DMS153 (cell line): ENCODE measurements around the gene PCDHGC5.

Experiments used
- DNase-seq: peaks from one replicate; lab custom pipeline; 2025; lab: John Stamatoyannopoulos, UW

PCDHGC5 gene

DNA sequence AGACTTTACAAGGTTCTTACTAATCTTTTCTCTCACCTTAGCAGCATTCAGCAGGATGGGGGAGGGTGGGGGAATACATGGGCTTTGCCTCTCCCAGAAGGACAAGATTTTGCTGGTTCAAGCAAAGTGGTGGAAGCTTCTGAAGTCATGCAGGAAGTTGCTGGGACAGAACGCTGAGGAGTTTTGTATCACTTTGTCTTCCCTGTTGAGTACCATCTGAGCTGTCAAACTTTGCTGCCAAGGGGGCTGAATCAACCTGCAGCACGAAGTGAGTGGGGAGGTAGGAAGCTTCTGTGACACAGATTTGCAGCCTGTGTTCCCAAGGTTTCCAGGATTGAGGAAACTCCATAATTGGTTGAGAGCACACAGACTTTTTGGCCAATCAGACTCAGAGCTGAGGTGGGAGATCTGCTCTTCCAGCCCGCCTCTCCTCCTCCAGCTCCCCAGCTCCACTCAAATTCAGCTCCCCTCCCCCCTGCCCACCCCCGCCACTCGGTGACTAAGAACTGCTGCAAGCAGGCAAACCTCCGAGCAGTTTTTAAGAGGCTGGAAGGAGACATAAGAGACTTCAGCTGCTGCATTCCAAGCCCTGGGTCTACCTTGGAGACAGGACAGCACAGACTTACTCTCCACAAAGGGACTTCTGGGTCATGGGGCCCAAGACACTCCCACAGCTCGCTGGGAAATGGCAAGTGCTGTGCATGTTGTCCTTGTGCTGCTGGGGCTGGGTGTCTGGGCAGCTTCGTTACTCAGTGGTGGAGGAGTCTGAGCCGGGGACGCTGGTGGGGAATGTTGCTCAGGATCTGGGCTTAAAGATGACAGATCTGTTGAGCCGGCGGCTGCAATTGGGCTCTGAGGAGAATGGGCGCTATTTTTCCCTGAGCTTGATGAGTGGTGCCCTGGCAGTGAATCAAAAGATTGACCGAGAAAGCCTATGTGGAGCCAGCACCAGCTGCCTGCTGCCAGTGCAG lies at the start of gene PCDHGC5:
PCDHGC5 (plus strand) TSS at position 491 of the 971 bp plus-strand sequence; CDS start at position 651, 160 bp downstream.
- DNase-seq, result no peak

- DNase-seq, result no peak
Observed at GRCh38 chr5:141439411-141440141, 49.3 kb upstream of the PCDHGC5 start.

GRCh38 chr5:141440341-141440740 lies 48.5 kb upstream of the PCDHGC5 start:
- DNase-seq, result no peak

DNA sequence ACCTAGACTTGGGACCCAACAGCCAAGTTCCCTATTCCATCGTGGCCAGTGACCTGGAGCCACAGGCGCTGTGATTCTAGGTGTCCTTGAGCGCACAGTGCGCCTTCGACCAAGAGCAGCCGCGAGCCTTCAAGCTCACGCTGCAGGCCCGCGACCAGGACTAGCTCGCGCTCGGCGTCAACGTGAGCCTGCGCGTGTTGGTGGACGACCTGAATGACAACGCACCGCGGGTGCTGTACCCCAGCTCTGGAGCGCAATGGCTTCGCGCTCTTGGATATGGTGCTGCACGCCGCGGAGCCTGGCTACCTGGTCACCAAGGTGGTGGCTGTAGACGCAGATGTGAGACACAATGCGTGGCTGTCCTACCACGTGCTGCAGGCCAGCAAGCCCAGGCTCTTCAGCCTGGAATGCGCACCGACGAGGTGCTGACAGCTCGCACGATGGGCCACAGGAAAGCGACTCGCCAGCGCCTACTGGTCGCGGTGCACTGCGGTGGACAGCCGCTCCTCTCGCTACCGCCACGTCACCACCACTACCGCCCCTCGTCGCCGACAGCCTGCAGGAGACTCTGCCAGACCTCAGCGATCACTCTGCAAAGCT lies 47.2 kb upstream of the PCDHGC5 start:
- DNase-seq, result no peak

- DNase-seq, result no peak
Observed at GRCh38 chr5:141465351-141465750, 23.5 kb upstream of the PCDHGC5 start.

DNA sequence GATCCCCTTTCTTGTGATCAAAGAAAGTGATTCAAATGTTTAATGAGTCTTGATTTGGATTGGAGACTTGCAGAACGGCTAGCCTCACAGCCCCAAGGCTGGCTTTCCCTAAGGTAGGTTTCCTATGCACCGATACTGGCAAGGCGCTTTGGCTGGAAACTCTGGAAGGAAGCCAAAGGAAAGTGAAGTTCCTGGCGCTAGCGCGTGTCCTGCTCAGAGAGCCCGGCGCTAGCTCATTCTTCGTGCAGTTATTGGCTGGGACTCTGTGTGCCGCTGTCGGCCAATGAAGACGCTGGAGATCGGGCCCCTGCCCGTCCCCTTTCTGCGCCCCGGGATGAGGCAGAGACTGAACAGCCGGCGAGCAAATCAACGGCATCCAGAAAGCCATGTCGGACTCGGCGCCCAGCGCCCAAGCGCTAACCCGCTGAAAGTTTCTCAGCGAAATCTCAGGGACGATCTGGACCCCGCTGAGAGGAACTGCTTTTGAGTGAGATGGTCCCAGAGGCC lies 13.2 kb upstream of the PCDHGC5 start, which contains the start of gene PCDHGC3:
PCDHGC3 (plus strand) TSS at position 342 of the 507 bp plus-strand sequence; CDS start at position 493, 151 bp downstream.
- peak; percentile 65 for DNase-seq

- peak; percentile 17 for DNase-seq
Observed at GRCh38 chr5:141476132-141476911, 12.6 kb upstream of the PCDHGC5 start.

- no peak for DNase-seq
Observed at GRCh38 chr5:141477044-141477575, 11.8 kb upstream of the PCDHGC5 start.

DNA sequence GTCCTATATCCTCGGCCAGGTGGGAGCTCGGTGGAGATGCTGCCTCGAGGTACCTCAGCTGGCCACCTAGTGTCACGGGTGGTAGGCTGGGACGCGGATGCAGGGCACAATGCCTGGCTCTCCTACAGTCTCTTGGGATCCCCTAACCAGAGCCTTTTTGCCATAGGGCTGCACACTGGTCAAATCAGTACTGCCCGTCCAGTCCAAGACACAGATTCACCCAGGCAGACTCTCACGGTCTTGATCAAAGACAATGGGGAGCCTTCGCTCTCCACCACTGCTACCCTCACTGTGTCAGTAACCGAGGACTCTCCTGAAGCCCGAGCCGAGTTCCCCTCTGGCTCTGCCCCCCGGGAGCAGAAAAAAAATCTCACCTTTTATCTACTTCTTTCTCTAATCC lies 11.1 kb upstream of the PCDHGC5 start:
- DNase-seq, result no peak

GRCh38 chr5:141478321-141478945 lies 10.4 kb upstream of the PCDHGC5 start:
- DNase-seq, result peak; percentile 5

- DNase-seq, result no peak
Observed at GRCh38 chr5:141479776-141480175, 9.1 kb upstream of the PCDHGC5 start.

GRCh38 chr5:141483902-141484301 lies 5.0 kb upstream of the PCDHGC5 start:
- DNase-seq, result peak; percentile 3

- no peak for DNase-seq
Observed at GRCh38 chr5:141484310-141484640, 4.6 kb upstream of the PCDHGC5 start.

DNA sequence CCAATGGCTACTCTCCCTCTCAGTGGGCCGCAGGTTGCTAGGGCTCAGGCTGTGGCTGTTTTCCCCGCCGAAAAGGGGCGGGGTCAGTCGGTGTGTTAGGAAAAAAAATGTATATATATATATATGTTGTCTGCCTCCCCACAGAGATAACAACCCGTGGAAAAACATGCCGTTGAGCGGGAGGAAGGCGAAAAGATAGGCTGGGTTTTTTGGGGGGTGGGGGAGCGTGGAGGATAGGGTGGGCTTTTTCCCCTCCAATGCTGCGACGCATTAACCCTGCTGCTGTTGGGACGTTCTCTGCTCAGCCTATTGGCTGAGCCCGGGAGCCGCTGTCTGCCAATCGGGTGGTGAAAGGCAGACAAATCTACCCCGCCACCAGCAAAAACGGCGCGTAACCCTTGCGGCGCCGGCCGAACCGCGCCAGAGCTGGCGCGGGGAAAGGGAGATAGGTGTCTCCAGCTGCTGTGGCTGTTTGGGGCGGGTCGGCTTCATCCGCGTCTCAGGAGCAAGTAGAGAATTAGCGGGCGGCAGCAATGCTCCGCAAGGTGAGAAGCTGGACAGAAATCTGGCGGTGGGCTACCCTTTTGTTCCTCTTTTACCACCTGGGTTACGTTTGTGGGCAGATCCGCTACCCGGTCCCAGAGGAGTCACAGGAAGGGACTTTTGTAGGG lies 4.1 kb upstream of the PCDHGC5 start, which contains the start of gene PCDHGC4:
PCDHGC4 (plus strand) TSS at position 390 of the 671 bp plus-strand sequence; CDS start at position 534, 144 bp downstream.
- DNase-seq, result no peak

- DNase-seq, result no peak
Observed at GRCh38 chr5:141485321-141486055, 3.4 kb upstream of the PCDHGC5 start.

- no peak for DNase-seq
Observed at GRCh38 chr5:141486091-141486490, 2.8 kb upstream of the PCDHGC5 start.

DNA sequence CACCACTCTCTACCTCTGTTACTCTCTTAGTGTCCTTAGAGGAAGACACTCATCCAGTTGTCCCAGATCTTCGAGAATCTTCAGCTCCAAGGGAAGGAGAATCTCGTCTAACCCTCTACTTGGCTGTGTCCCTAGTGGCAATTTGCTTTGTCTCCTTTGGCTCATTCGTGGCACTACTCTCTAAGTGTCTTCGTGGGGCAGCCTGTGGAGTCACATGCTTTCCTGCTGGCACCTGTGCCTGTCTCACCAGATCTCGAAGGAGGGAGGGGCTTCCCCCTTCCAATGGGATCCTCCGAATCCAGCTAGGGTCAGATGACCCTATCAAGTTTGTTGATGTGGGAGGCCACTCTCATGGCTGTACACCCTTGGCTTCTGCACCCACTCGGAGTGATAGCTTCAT lies 1.8 kb upstream of the PCDHGC5 start:
- no peak for DNase-seq

GRCh38 chr5:141489841-141490240 lies 960 bp downstream of the PCDHGC5 start:
- no peak for DNase-seq

- no peak for DNase-seq
Observed at GRCh38 chr5:141490271-141490670, 1.4 kb downstream of the PCDHGC5 start.
